Fibroblast of mammary gland (primary cell): ENCODE results near the gene SFXN2.

Experiments
- DNase-seq: peaks from one replicate; pipeline ENCODE4 v3.0.0-alpha.2; 2010; ENCODE audit warnings: low read depth
- H3K4me3 ChIP-seq: 2 replicates; pipeline ENCODE4 v1.5.1; 2011; ENCODE audit warnings: low read depth, mild to moderate bottlenecking, low read length, moderate library complexity; ENCODE audit not compliant: control insufficient read depth
- TF ChIP-seq, protein P1 (sequence below): conservative IDR thresholded peaks from 2 replicates; pipeline ENCODE4 v1.5.1; 2011; ENCODE audit warnings: low read depth, low read length, inconsistent platforms; ENCODE audit not compliant: control insufficient read depth, insufficient read depth

The SFXN2 gene

DNA sequence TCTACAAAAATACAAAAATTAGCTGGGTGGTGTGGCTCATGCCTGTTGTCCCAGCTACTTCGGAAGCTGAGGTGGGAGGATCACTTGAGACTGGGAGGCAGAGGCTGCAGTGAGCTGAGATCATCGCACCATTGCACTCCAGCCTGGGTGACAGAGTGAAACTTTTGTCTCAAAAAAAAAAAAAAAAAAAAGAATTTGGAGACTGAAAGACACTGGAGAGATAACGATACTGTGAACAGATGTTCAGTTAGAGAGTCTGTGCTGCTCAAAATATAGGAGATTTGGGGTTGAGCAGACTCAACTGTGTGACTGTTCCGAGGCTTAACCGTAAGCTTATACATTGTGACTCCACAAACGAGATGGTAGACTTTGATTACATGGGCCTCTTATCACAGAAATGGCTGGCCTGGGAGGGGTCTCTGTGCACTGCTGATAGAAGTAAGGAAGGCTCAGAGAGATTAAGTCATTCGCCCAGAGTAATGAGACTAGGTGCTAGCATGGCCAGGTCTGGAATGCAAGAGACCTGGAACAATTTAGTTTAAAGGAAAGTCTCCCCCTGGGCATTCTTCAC lies 48.7 kb downstream of the SFXN2 start:
- DNase-seq, result no peak
- TF ChIP-seq, protein P1, sequence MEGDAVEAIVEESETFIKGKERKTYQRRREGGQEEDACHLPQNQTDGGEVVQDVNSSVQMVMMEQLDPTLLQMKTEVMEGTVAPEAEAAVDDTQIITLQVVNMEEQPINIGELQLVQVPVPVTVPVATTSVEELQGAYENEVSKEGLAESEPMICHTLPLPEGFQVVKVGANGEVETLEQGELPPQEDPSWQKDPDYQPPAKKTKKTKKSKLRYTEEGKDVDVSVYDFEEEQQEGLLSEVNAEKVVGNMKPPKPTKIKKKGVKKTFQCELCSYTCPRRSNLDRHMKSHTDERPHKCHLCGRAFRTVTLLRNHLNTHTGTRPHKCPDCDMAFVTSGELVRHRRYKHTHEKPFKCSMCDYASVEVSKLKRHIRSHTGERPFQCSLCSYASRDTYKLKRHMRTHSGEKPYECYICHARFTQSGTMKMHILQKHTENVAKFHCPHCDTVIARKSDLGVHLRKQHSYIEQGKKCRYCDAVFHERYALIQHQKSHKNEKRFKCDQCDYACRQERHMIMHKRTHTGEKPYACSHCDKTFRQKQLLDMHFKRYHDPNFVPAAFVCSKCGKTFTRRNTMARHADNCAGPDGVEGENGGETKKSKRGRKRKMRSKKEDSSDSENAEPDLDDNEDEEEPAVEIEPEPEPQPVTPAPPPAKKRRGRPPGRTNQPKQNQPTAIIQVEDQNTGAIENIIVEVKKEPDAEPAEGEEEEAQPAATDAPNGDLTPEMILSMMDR, result no peak
- H3K4me3 ChIP-seq, result no peak overlapping the region

DNA sequence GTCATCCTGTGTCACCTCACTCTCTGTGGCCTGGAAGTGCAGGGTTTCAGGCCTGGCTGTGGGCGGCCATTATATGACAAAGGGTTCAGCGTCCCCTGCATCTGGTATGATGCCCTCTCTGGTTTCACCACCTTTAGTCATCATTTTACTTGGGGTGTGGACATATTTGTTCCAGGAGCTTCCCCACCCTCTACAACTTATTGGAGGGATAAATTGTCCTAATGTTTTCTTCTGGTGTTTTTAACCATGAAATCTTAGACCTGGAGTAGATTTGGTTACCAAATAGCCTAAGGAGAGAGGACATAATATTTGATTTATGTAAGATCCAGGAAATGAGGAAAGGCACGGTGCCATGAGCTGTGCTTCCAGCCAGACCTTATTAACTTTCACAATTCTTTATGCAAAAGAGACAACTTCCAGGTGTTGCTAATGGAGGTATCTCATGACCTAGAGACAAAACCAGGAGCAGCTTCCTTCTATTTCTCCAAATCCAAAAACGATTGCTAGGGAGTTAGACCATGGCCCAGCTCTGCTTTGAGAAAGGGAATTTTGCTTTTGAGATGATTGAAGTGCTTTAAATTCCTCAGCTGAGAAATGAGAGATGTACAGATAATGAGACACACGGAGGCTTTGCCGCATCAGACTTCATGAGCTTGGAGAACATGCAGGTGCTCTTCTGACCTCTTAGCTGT lies 50.2 kb downstream of the SFXN2 start:
- peak; percentile 86 for DNase-seq

GRCh38 chr10:102765336-102765735 lies 50.9 kb downstream of the SFXN2 start:
- TF ChIP-seq, protein P1, result no peak
- no peak for DNase-seq

More for the DNA sequence above, 50.2 kb downstream of the SFXN2 start:
- no peak overlapping the region for H3K4me3 ChIP-seq
- TF ChIP-seq, protein P1, result no peak

GRCh38 chr10:102767428-102768160 lies 53.2 kb downstream of the SFXN2 start:
- H3K4me3 ChIP-seq, result no peak overlapping the region
- no peak for DNase-seq
- TF ChIP-seq, protein P1, result no peak

More at GRCh38 chr10:102765336-102765735, 50.9 kb downstream of the SFXN2 start:
- no peak overlapping the region for H3K4me3 ChIP-seq

DNA sequence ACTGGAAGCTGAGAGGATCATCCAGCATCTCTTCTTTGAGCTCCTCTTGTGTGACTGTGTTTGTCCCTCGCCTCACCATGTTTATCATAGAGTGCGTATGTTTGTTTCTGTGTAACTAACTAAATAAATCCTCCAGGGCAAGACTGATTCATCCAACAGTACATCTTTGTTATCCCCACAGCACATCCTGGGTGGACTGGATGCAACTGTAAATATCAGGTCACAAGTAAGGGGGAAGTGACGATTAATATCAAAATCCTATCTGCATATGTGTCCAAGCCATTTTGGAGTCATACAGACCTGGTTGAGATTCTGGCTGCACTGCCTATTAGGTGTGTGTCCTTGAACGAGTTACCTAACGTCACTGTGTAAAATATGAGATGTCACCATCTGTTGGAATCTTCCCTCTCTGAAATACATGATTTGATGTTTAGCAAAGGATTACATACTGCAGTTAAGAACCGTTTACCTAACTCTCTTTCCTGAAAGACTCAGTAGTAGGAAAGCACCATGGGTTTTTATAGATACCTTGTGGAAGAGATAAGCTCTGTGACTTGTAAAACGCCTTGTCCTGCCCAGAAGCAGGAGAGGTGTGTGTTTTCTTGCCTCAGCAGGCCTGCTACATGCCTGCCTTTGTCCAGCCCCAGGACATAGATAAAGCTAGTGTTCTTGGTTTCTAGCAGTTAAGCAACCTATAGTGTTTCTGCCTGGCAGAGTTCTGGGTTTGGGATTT lies 55.1 kb downstream of the SFXN2 start:
- TF ChIP-seq, protein P1, result no peak
- H3K4me3 ChIP-seq, result no peak overlapping the region
- no peak for DNase-seq

- TF ChIP-seq, protein P1, result no peak
- no peak for DNase-seq
- H3K4me3 ChIP-seq, result no peak overlapping the region
Measured at GRCh38 chr10:102770108-102770482, 55.7 kb downstream of the SFXN2 start.
